Esophagus squamous epithelium (tissue), 5 donors: Measurements from ENCODE around the gene ARHGAP45. TPM values are rescaled to one million over a fixed set of nuclear protein-coding genes. Genes with fewer than 3 reads are reported as not detected.

ENCODE experiments used
- DNase-seq: peaks from one replicate; lab custom pipeline; 2025; lab: John Stamatoyannopoulos, UW
- H3K27ac ChIP-seq, 4 donors: fragments of 200-600 bp; sonication (generic); one replicate each; pipeline ENCODE4 v1.5.1; 2016 to 2019; ENCODE audit warnings: mild to moderate bottlenecking in 1 of 4
- H3K27me3 ChIP-seq, 4 donors: fragments of 200-600 bp; sonication (generic); 1 replicate in 3 of 4; 2 replicates in 1 of 4; pipeline versions ENCODE4 v1.5.1 to v1.6.0; 2017 to 2021; ENCODE audit warnings: antibody characterized with exemption in 1 of 4
- H3K36me3 ChIP-seq, 3 donors: fragments of 200-600 bp; sonication (generic); one replicate each; pipeline ENCODE4 v1.5.1; 2016 to 2019
- H3K4me1 ChIP-seq, 3 donors: fragments of 200-600 bp; sonication (generic); one replicate each; pipeline ENCODE4 v1.5.1; 2017 to 2019
- H3K4me3 ChIP-seq, 4 donors: fragments of 200-600 bp; sonication (generic); 1 replicate in 3 of 4; 2 replicates in 1 of 4; pipeline ENCODE4 v1.5.1; 2016 to 2019; ENCODE audit warnings: mild to moderate bottlenecking in 2 of 4, moderate library complexity in 1 of 4
- H3K9me3 ChIP-seq, 3 donors: fragments of 200-600 bp; sonication (generic); one replicate each; pipeline ENCODE4 v1.5.1; 2016 to 2019
- CTCF ChIP-seq, 6 experiments: fragments of 450-650 bp in 4 of 6; fragments of 200-600 bp in 2 of 6; sonication (generic) in 2 of 6; IDR thresholded peaks; one replicate each; pipeline ENCODE4 v1.5.1; 2016 to 2019; ENCODE audit warnings: antibody characterized with exemption in 6 of 6, mild to moderate bottlenecking in 4 of 6, moderate library complexity in 4 of 6
- POLR2A ChIP-seq, 4 donors: fragments of 450-650 bp; IDR thresholded peaks; one replicate each; pipeline ENCODE4 v1.6.1; 2017; ENCODE audit warnings: antibody characterized with exemption in 4 of 4, mild to moderate bottlenecking in 4 of 4, moderate library complexity in 3 of 4
- WGBS, 2 donors: methylation state at CpG; one replicate each; pipeline ENCODE4 v1.1.5; 2018; 5-methylcytosine and 5-hydroxymethylcytosine counted together
- intact Hi-C: fragments of 100-400 bp; cut with DNase I; formaldehyde crosslinking; loops from one replicate; pipeline ENCODE4 v1.15.0; 2022
- total RNA-seq, 4 donors: library from RNA; depleted of rRNA; stranded (reverse); fragments of >200 nt; gene quantifications; one replicate each; pipeline ENCODE4 v1.1.0, GENCODE V29; 2016
- donor health status: DM: yes; HTN: yes; CAD: no.

ARHGAP45 gene
- total RNA-seq, 4 donors from 2014 or later, result 8.2 to 39.3 (median 12.5) TPM

- intact Hi-C loops, result no loop called here
- no peak for TF ChIP-seq CTCF (IDR thresholded peaks at IDR 0.05)
- TF ChIP-seq POLR2A (IDR thresholded peaks at IDR 0.05), result no peak
- H3K4me3 ChIP-seq, result no peak overlapping the region
- H3K36me3 ChIP-seq, result peaks cover 0 to 18% (median 0%) of the 10 kb centered on the region in 3 donors
- H3K27me3 ChIP-seq, result no peaks in the 10 kb centered on the region
- DNase-seq, result no peak
- H3K9me3 ChIP-seq, result peaks cover 0 to 19% (median 12%) of the 10 kb centered on the region in 3 donors
- no peak overlapping the region for H3K27ac ChIP-seq
- H3K4me1 ChIP-seq, result peaks cover 4% of the 10 kb centered on the region in 3 donors
- 76 to 78% methylated on average over 2 of the region's 5 CpGs for WGBS, 2 donors
Measured at GRCh38 chr19:1052349-1052975, 14.5 kb upstream of the ARHGAP45 start.

DNA sequence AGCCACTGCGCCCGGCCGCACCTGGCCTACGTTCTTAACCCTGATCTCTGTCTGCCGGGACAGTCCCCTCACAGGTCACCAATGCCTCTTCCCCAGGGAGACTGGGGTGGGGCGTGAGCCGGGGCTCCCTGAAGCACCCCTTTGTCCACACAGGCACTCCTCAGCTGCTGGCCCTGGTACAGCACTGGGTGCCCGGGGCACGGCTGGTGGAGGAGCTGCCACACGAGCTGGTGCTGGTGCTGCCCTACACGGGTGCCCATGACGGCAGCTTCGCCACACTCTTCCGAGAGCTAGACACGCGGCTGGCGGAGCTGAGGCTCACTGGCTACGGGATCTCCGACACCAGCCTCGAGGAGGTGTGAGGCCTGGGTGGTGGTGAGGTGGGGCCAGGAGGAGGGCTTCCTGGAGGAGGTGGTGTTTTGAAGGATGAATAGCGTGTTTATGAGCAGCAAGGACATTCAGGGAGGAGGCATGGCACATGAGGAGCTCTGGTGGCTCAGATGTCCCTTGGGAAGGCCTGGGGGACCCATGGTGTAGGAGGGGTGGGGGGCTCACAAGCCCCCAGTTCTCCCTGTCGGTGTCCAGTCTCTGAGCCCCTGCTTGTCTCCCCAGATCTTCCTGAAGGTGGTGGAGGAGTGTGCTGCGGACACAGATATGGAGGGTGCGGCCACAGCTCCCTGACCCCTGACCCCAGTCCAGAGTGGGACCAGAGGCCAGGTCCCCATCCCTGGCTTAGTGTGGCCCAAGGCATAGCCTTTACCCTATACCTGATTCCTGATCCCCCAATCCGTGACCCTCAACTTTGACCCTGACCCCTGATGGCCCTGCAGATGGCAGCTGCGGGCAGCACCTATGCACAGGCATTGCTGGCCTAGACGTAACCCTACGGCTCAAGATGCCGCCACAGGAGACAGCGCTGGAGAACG lies 13.5 kb upstream of the ARHGAP45 start:
- intact Hi-C loops, result no loop called here

DNA sequence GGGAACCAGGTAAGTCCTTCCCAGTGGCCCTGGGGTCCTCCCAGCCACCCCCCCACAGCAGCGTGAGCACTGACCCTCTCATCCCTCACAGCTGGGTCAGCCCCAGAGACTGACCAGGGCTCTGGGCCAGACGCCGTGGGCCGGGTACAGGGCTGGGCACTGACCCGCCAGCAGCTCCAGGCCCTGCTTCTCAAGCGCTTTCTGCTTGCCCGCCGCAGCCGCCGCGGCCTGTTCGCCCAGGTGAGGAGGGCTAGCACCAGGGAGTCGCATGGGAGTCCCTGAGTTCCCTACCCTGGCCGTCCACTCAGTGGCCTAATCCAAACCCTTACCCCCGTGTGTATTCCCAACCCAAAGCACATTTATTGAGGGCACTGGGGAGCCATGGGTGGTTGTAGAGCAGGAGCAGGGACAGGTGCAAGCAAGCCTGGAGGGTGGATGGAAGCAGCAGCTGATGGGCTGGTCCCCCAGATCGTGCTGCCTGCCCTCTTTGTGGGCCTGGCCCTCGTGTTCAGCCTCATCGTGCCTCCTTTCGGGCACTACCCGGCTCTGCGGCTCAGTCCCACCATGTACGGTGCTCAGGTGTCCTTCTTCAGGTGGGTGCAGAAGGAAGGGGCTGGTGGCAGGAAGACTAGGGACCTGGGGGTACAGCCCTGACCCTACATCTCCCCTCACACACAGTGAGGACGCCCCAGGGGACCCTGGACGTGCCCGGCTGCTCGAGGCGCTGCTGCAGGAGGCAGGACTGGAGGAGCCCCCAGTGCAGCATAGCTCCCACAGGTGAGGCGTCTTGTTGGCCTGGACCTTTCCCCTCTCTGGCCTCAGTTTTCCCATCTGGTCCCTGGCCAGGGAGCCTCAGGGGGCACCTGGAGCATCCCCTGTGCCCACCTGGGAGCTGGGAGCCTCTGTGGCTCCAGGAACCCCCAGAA lies 12.6 kb upstream of the ARHGAP45 start:
- TF ChIP-seq POLR2A (IDR thresholded peaks at IDR 0.05), result no peak
- WGBS, 2 donors, result 84 to 93% methylated on average over 5 to 7 of the region's 28 CpGs
- Histone ChIP-seq H3K9me3 (peaks cover 0 to 37% (median 25%) of the 10 kb centered on the region in 3 donors), H3K4me3 (no peak overlapping the region), H3K27ac (no peak overlapping the region), H3K27me3 (no peaks in the 10 kb centered on the region), H3K36me3 (peaks cover 0 to 34% (median 0%) of the 10 kb centered on the region in 3 donors), H3K4me1 (no peaks in the 10 kb centered on the region)
- no peak for DNase-seq
- intact Hi-C loops, result no loop called here

More for the DNA sequence above, 13.5 kb upstream of the ARHGAP45 start:
- no peaks in the 10 kb centered on the region for H3K4me1 ChIP-seq
- H3K9me3 ChIP-seq, result peaks cover 0 to 29% (median 20%) of the 10 kb centered on the region in 3 donors
- H3K27me3 ChIP-seq, result no peaks in the 10 kb centered on the region
- no peak for DNase-seq
- H3K36me3 ChIP-seq, result peaks cover 0 to 27% (median 0%) of the 10 kb centered on the region in 3 donors
- 89 to 100% methylated on average over 3 to 11 of the region's 31 CpGs for WGBS, 2 donors
- no peak overlapping the region for H3K27ac ChIP-seq
- no peak overlapping the region for H3K4me3 ChIP-seq
- TF ChIP-seq CTCF (IDR thresholded peaks at IDR 0.05), result no peak
- TF ChIP-seq POLR2A (IDR thresholded peaks at IDR 0.05), result no peak

DNA sequence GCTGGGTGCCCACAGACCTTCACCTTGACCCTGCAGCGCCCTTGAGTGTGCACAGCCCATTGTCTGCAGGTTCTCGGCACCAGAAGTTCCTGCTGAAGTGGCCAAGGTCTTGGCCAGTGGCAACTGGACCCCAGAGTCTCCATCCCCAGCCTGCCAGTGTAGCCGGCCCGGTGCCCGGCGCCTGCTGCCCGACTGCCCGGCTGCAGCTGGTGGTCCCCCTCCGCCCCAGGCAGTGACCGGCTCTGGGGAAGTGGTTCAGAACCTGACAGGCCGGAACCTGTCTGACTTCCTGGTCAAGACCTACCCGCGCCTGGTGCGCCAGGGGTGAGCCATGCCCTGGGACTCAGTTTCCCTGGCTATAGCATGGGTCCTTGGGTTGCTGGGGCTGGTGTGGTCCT lies 11.9 kb upstream of the ARHGAP45 start:
- no peak overlapping the region for H3K27ac ChIP-seq
- DNase-seq, result no peak
- TF ChIP-seq CTCF (IDR thresholded peaks at IDR 0.05) (no peak), POLR2A (IDR thresholded peaks at IDR 0.05) (no peak)
- H3K27me3 ChIP-seq, result no peaks in the 10 kb centered on the region
- H3K4me3 ChIP-seq, result no peak overlapping the region
- intact Hi-C loops, result no loop called here
- WGBS, 2 donors, result 78 to 84% methylated on average over 3 of the region's 14 CpGs
- peaks cover 0 to 40% (median 25%) of the 10 kb centered on the region in 3 donors for H3K9me3 ChIP-seq
- no peaks in the 10 kb centered on the region for H3K4me1 ChIP-seq
- peaks cover 0 to 34% (median 0%) of the 10 kb centered on the region in 3 donors for H3K36me3 ChIP-seq
